HG02943 (cell line): Measurements from ENCODE around the gene WAPL.

Source experiments
- ATAC-seq: cut with Tn5 transposase; IDR thresholded peaks from one replicate; pipeline ENCODE4 v1.9.1; 2021; ENCODE audit warnings: mild to moderate bottlenecking, low read depth, moderate library complexity; ENCODE audit not compliant: unreplicated experiment

Gene WAPL

GRCh38 chr10:86483664-86484063 lies 37.9 kb downstream of the WAPL start:
- no peak for ATAC-seq

DNA sequence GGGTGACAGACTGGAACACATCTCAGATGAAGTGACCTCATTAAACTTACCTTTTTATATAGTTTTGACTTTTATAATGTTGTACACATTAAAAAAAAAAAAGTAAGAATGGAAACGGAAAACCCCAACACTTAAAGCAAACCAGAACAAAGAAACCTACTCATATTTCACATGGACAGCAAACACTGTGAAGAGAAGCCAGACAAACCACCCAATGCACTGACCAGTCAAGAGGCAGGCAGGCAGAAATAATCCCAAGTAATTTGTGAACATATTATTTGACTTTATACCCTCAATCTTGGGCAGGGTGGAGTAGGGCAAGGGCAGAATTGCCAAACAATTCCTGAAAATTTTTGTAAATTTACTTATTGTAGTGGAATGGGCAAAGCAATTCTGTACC lies 39.8 kb downstream of the WAPL start:
- no peak for ATAC-seq

DNA sequence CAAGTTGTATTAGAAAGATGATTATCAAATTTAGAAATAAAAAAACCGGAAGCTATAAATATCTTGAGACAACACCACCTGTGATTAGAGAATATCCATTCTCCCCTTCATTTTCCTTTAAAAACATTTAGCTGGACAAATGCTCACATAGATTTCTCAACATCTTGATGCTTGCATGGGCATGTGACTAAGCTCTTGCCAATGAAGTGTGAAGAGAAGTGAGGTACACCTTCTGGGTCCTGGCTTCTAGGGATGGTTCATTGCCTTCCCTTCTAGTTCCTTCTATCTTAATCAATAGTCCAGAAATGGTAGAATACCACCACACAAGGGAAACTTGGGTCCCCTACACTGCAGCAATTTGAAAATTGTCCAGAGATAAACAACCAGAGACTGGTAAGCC lies 41.0 kb downstream of the WAPL start:
- no peak for ATAC-seq

- no peak for ATAC-seq
Measured at GRCh38 chr10:86472061-86472460, 49.5 kb downstream of the WAPL start.

DNA sequence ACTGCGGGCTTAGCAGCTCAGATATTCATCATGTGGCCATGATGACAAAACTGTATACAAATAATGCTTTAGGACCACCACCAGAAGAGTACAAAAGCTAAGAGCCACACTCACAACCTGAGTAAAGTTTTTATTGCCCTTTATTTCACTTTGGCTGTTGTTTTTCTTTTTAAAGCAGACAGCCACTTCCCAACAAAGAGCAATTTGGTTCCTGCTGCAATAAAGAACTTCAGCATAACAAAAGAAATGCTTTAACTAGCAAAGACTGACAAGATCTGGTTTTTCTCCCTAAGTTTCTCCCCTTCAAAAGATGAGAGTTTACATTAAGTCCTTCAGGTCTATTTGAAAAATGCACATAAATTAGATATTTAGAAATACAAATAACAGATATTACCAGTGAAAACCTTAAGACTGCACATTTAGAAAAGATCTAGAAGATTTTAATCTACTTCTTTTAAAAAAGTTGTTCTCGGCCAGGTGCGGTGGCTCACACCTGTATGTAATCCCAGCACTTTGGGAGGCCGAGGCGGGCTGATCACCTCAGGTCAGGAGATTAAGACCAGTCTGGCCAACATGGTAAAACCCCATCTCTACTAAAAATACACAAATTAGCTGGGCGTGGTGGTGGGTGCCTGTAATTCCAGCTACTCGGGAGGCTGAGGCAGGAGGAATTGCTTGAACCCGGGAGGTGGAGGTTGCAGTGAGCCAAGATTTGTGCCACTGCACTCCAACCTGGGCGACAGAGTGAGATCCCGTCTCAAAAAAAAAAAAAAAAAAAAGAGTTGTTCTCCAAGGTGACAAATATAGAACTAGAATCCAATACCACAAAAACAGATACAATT lies 59.4 kb downstream of the WAPL start:
- ATAC-seq = no peak

GRCh38 chr10:86451604-86451960 lies 70.0 kb downstream of the WAPL start:
- no peak for ATAC-seq

DNA sequence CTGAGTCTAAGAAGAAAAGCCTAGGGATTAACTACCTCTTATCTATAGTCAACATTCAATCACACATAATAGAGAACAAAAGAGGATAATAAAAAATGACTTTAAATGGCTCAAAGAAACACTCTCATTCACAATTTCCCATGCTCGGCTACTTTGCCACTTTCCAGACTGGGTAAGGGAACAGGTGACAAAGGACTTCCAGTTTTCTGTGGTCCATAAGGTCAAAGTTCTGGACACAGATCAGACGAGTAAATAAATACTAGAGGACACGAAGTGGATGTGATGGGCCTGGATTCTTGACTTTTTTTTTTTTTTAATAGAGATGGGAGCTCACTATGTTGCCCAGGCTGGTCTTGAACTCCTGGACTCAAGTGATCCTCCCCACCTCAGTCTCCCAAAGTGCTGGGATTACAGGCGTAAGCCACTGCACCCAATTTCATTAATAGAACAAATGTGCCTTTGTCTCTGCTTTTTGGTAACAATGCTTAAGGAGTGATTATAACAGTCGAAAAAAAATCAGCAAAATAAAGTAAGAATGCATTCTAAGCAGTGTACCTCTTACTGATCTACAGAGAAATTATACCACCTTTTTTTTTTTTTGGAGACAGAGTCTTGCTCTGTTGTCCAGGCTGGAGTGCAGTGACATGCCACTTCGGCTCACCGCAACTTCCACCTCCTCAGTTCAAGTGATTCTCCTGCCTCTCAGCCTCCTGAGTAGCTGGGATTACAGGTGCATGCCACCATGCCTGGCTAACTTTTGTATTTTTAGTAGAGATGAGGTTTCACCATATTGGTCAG lies 70.6 kb downstream of the WAPL start:
- ATAC-seq = no peak

- no peak for ATAC-seq
Measured at GRCh38 chr10:86449926-86450558, 71.5 kb downstream of the WAPL start.

DNA sequence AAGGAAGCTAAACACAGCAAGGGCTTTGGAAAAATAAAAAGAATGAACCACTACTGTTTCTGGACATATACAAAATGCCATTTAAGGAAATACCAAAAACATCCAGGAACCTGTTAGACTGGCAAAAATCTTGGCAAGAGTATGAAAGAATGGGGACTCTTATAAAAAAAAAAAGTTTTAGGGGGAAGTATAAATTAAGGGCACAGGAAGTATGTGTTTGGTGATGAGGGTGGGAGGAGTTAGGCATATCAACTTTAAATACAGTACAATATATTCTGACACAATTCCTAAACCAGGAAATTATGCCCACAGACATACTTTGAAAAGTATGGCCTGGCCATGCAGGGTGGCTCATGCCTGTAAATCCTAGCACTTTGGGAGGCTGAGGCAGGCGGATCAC lies 74.2 kb downstream of the WAPL start:
- no peak for ATAC-seq

- no peak for ATAC-seq
Measured at GRCh38 chr10:86446987-86447386, 74.6 kb downstream of the WAPL start.

GRCh38 chr10:86446440-86446839 lies 75.2 kb downstream of the WAPL start:
- no peak for ATAC-seq

GRCh38 chr10:86443936-86444335 lies 77.7 kb downstream of the WAPL start:
- no peak for ATAC-seq

DNA sequence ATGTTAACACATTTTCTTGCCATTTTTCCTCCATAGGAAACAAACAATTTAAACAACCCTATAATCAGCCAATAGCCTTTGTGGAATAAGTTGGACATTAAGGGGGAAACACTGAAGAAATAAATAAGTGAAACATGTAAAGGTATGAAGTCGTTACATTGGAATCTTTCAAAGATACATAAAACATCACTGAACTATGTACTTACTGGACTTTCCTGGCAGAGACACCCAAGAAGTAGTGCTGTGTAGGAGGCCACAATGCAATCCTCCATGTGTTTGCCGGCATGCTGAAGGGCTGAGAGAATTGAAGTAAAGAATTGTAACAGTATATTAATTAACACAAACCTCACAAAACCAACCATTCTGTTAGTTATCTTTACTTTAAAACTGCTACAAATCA lies 78.5 kb downstream of the WAPL start:
- no peak for ATAC-seq

DNA sequence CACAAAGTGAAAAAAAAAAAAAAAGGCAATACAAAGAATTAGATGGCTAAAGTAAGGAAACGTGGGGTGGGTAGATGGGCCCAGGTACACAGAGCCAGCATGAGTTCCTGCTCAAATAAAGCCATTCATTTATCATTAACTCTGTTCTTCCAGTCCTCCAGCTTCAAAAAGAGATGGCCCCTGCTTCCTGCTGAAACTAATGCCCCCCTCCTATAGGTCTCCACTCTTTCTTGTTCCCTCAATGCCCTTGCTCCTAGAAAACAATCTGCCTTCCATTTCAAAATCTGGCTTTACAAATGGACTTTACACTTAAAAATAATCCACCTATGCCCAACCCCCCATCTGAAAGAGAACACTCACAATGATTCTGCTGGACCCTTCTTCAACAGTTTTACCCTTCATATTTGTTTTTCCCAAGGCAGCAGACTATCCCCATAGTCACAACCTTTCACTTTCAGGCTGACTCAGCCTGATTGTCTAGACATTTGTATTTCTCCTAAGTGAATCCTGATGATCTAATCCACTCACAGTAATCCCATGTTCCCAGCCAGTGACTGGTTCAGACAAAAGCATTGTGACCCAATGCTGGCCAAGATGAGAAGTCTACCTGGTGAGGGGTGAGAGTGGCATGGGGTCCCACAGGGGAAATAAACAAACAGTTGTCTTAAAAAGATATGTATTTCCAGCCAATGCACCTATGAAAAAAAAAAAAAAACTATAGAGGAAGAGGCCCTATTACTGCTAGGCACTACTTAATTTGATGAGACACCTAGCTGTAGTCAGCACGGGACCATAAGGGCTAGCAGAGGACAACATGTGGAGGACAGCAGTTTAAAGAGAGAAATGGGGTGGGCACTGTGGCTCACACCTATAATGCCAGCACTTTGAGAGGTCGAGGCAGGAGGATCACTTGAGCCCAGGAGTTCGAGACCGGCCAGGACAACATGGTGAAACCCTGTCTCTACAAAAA lies 80.4 kb downstream of the WAPL start:
- ATAC-seq = no peak

DNA sequence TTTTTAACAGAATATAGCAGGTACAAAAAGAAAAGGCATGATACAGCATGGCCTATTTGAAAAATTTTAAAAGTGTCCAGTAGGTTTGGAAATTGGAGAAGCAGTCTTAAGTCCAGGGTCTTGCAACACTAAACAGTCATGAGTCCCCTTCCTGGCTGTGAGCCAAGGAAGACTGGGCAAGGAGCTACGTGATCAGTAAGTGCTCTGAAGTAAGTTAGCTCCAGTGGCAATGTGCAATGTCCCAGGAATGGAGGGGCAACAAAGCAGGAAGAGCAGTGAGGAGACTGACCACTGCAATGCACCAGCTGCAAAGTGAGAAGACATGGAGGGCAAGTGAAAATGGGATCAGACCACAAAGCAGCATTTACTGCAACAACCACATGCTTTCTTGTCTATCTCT lies 82.0 kb downstream of the WAPL start:
- ATAC-seq = no peak

DNA sequence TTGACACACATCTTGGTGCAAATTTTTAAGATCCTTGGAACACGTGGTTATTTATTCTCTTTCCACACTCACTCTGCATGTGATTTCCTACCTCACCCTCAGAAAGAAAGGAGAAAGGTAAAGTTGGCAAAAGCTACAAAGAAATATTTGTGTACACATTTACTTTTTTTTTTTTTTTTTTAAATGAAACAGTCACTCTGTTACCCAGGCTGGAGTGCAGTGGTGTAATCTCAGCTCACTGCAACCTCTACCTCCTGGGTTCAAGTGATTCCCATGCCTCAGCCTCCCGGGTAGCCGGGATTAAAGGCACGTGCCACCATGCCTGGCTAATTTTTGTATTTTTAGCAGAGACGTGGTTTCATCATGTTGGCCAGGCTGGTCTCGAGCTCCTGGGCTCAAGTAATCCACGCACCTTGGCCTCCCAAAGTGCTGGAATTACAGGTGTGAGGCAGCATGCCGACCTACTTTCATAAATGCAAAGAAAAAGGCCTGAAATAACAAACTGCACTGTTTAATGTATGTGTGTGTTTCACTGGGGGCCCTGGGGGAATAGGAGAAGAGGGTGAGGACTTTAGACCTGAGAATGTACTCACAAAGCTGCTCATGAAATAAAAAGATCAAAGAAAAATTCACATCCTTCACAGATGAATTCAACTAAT lies 83.4 kb downstream of the WAPL start:
- no peak for ATAC-seq

GRCh38 chr10:86437447-86437846 lies 84.1 kb downstream of the WAPL start:
- ATAC-seq = no peak

DNA sequence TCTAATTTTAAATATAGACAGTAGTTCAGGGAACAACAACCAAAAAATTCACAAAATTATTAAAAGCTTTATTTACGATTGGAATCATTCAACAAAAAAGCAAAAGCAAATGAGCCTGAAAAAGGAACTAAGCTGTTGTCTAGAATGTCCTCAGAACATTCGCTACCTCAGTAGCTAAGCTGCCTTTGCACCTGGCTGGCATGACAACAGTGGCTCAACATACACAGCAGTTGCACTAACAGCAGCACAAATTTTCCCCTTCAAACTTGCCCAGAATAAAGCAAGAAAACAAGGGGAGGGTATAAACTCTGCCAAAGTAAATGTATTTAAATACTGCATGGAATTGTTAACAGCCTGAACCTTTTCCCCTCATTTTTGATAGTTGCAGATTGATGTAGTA lies 84.6 kb downstream of the WAPL start:
- no peak for ATAC-seq

GRCh38 chr10:86434656-86435055 lies 86.9 kb downstream of the WAPL start:
- no peak for ATAC-seq

- no peak for ATAC-seq
Measured at GRCh38 chr10:86423739-86424138, 97.9 kb downstream of the WAPL start.
